ENCODE measurements around the gene FAM186B.

FAM186B gene

GRCh38 chr12:49537752-49538509 is 67.5 kb downstream of the FAM186B start:
- DNase-seq: no peak

All from effector CD8-positive, alpha-beta T cell (primary cell).